ENCODE data around the gene MACROH2A1.

Gene MACROH2A1

GRCh38 chr5:135398160-135398854 is 724 bp downstream of the MACROH2A1 start:
- H3K27ac Mint-ChIP-seq, result peak overlapping the region; percentile 60 to 92 (median 81)
- H3K4me1 Mint-ChIP-seq, result peaks cover 45% of the 10 kb centered on the region
- H3K4me3 Mint-ChIP-seq, result peak overlapping the region; percentile 87 to 91 (median 89)
- TF ChIP-seq CTCF (IDR thresholded peaks at IDR 0.05; ENCODE audit: unreplicated experiment in 3 of 3), result no peak
- no peaks in the 10 kb centered on the region for H3K36me3 Mint-ChIP-seq (ENCODE audit: low read depth)
- peaks cover 12% of the 10 kb centered on the region for H3K27me3 Mint-ChIP-seq (ENCODE audit: low read depth)
- no peaks in the 10 kb centered on the region for H3K9me3 Mint-ChIP-seq

GRCh38 chr5:135397084-135397483 is 1.9 kb downstream of the MACROH2A1 start:
- no peaks in the 10 kb centered on the region for H3K9me3 Mint-ChIP-seq
- peaks cover 9% of the 10 kb centered on the region for H3K36me3 Mint-ChIP-seq (ENCODE audit: low read depth)
- TF ChIP-seq CTCF (IDR thresholded peaks at IDR 0.05; ENCODE audit: unreplicated experiment in 3 of 3), result no peak

GRCh38 chr5:135396459-135397055 is 2.5 kb downstream of the MACROH2A1 start:
- no peak for TF ChIP-seq CTCF (IDR thresholded peaks at IDR 0.05; ENCODE audit: unreplicated experiment in 3 of 3)
- Mint-ChIP-seq H3K27ac (peak overlapping the region in 1 of 3 experiments; percentile 60), H3K27me3 (ENCODE audit: low read depth) (peaks cover 12% of the 10 kb centered on the region), H3K4me3 (peak overlapping the region; percentile 87 to 91 (median 89)), H3K9me3 (no peaks in the 10 kb centered on the region), H3K4me1 (peaks cover 55% of the 10 kb centered on the region), H3K36me3 (ENCODE audit: low read depth) (peaks cover 9% of the 10 kb centered on the region)

More at GRCh38 chr5:135397084-135397483, 1.9 kb downstream of the MACROH2A1 start:
- peaks cover 12% of the 10 kb centered on the region for H3K27me3 Mint-ChIP-seq (ENCODE audit: low read depth)
- peaks cover 49% of the 10 kb centered on the region for H3K4me1 Mint-ChIP-seq
- peak overlapping the region; percentile 87 to 91 (median 89) for H3K4me3 Mint-ChIP-seq
- H3K27ac Mint-ChIP-seq, result peak overlapping the region; percentile 54 to 79 (median 60)

GRCh38 chr5:135395866-135396265 is 3.2 kb downstream of the MACROH2A1 start:
- Mint-ChIP-seq H3K4me1 (peaks cover 56% of the 10 kb centered on the region), H3K9me3 (no peaks in the 10 kb centered on the region), H3K4me3 (peak overlapping the region in 2 of 3 experiments; percentile 4 to 24)

GRCh38 chr5:135395451-135395850 is 3.6 kb downstream of the MACROH2A1 start:
- no peaks in the 10 kb centered on the region for H3K9me3 Mint-ChIP-seq
- H3K4me1 Mint-ChIP-seq, result peaks cover 52% of the 10 kb centered on the region
- peaks cover 9% of the 10 kb centered on the region for H3K36me3 Mint-ChIP-seq (ENCODE audit: low read depth)
- peaks cover 4% of the 10 kb centered on the region for H3K27me3 Mint-ChIP-seq (ENCODE audit: low read depth)
- H3K4me3 Mint-ChIP-seq, result peak overlapping the region in 2 of 3 experiments; percentile 2 to 4
- no peak overlapping the region for H3K27ac Mint-ChIP-seq
- TF ChIP-seq CTCF (IDR thresholded peaks at IDR 0.05; ENCODE audit: unreplicated experiment in 3 of 3), result no peak

More at GRCh38 chr5:135395866-135396265, 3.2 kb downstream of the MACROH2A1 start:
- peaks cover 9% of the 10 kb centered on the region for H3K36me3 Mint-ChIP-seq (ENCODE audit: low read depth)
- peaks cover 8% of the 10 kb centered on the region for H3K27me3 Mint-ChIP-seq (ENCODE audit: low read depth)
- TF ChIP-seq CTCF (IDR thresholded peaks at IDR 0.05; ENCODE audit: unreplicated experiment in 3 of 3), result no peak
- H3K27ac Mint-ChIP-seq, result no peak overlapping the region
